DMS114 treated with DMSO at 0.1 percent for 48 hours (cell line): ENCODE results near the gene GRM5.
"Not testable (repeated sequence)": the region's sequence is repeated elsewhere in the genome, so short reads cannot be mapped to it uniquely, and the experiment has no call there.

Source experiments
- DNase-seq: peaks from one replicate; lab custom pipeline; 2025; ENCODE audit not compliant: unreplicated experiment; lab: John Stamatoyannopoulos, UW

Gene GRM5

GRCh38 chr11:89065651-89066201 lies at the start of gene GRM5:
Gene GRM5, minus strand, starts transcription at chr11:89065982. Its CDS starts 18,110 bp downstream, at chr11:89047872.
- not testable (repeated sequence) for DNase-seq

DNA sequence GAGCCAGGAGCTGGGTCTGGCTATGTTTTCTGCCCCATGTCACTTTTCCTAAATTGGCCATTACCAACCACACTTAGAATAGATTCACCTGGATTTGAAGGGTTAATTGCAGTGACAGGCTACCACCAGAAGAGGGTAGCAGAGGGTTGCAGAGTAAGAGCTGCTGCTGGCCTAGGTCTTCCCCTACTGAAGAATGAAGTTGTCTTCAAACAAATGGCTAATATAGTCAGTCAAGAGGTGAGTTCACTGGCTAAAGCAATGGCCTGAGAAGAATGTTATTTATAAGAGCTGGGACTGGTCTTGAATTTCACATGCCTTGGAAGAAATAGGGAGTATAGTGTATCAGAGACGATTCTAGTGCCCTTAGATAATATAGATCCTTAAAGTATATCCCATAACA lies 32.2 kb upstream of the GRM5 start:
- DNase-seq: not testable (repeated sequence)

DNA sequence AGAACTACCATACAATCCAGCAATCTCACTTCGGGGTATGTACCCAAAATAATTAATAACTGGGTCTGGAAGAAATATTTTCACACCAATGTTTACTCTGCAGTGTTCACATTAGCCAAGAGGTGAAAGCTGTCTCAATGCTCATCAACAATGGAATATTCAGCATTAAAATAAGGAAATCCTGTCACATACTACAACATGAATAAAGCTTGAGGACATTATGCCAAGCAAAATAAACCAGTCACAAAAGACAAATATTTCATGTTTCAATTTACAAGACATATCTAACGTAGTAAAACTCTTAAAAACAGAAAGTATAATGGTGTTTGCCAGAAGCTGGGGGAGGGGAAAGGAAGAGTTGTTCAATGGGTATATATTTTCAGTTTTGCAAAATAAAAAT lies 28.0 kb upstream of the GRM5 start:
- DNase-seq: not testable (repeated sequence)

DNA sequence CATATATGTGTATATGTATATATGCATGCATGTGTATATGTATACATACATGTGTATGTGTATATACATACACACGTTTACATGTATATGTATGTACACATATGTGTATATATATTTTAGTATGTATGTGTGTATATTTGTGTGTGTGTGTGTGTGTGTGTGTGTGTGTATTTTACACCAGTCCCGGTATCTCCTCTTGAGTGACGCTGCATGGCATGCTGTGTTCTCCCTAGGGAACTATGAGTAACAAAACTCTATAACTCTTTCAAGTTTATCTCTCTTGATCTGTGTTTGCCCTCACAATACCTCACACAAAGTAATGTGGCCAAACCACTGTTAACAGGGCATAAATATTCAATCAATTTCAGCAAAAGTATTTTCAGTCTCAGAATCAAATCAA lies 19.2 kb upstream of the GRM5 start:
- DNase-seq: not testable (repeated sequence)

DNA sequence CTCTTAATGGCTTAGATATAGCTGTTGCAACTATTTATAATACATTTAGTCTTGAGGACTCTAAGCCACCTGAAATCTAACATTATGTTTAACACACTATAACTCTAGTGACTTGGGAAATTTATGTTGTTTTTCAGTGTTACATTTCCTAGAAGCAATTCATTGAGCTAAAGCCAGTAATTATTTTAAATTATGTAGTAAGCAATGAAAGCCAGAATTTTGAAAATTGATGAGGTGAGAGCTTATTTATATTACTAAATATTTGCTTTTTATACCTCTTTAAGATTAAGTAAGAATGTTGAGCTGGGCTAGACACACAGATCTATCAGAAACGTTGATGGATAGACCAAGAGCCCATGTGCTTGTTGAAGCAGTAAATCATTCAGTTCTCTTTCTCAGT lies 5.1 kb upstream of the GRM5 start:
- not testable (repeated sequence) for DNase-seq

DNA sequence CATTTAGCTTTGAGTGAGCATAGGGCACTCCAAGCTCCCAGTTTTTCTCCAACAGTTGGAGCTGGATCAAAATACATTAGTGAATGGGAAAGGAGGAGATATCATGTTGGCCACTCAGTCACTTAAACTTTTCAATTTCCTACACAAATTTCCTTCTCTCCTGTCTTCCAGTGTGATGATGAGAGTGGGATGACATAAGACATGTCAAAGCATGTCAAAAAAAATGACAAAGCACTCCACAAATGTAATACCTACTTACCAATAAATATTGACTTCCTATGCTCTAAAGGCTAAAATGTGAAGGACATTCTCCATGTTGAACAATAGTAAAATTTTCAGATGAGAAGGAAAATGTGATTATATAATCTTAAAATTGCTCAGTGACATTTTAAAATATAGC lies 1.5 kb upstream of the GRM5 start:
- DNase-seq: no peak

DNA sequence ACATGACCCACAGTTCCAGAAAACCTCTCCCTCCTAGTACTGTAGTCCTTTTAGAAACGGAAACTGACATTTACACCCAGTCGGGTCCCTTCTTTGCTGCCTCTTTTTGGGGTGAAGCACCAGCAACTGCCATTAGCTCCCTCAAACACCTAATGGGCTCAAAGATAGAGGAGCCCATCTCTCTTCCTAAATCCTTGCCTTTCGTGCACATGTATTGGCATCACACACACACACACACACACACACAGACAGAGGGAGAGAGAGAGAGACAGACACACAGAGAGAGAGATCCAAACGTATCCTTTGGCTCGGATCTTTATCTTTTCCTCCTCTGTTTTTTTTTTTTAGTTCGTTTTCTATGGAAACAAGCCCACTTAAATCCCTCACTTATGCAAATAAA lies 716 bp downstream of the GRM5 start:
- no peak for DNase-seq

DNA sequence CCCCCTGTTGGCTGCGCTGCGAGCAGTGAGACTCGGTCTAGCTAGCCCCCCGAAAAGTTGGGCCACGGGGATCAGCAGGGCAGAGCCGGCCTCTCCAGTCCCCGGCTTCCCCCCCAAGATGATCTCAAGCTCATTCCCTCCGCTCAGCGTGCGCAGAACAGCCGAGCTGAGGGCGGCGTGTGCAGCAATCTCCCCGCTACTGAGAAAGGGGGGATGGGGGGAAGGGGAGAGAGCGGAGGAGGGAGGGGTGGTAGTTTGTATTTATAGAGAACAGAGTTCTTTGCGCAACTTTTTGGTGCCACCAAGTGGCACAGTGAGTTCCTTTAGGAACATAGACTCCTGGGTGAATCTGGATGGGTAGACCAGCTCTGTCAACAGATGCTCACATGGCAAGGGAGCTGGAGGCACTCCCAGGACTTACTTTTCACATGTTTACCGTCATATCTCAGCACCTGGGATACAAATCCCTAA lies 2.3 kb downstream of the GRM5 start:
- DNase-seq: not testable (repeated sequence)

GRCh38 chr11:89062771-89063298 lies 2.9 kb downstream of the GRM5 start:
- DNase-seq: not testable (repeated sequence)

DNA sequence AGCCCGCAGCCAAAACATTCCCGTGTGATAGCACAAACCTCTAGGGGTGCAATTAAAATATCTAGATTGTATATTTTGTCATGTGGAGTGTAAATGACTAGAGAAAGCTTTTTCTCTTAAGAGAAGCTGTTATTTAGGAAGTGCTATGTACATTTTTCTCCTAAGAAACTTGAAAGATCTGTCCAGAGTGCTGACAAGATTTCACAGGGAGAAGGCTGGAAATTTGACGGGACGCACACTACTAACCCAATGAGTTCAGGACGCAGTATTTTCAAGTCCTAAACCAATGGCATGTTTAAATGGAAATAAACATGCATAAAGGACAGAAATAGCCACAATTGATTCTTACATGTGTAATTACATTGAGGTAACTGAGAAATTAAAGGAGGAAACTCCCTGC lies 3.9 kb downstream of the GRM5 start:
- not testable (repeated sequence) for DNase-seq

DNA sequence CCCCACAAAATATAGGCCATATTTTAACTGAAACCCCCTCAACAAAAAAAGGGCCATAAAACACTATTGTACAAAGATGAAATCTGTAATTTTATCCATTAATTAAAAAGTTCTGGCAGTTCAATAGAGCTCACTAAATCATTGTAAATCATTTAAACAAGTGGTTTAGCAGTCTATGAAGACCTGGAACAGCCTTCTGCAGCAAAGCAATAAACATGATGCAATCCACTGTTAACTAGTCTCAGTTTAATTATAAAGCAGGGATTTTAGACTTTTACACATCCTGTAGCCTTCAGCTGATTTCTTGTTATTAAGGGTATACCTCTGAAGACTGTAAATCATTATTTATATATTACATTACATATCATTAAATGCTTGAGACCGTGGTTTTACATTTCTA lies 8.4 kb downstream of the GRM5 start:
- DNase-seq: not testable (repeated sequence)

GRCh38 chr11:89052220-89052619 lies 13.6 kb downstream of the GRM5 start:
- no peak for DNase-seq

DNA sequence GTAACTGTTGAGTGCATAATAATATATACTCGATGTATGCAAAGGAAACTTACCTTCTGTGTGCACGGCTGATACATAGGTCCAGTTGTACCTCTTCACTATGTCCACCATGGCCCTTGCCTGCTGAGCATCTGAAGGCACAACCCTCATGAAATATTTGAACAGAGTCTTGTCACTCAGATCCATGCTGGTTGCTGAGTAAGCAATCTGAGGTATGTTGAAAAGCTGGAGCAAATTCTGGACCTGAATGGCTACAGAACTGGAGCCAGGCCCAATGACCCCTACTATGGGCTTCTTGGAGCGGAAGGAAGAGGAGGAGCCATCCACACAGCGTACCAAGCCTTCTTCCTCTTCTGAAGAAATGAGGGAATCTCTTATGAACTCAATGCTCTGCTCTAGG lies 18.6 kb downstream of the GRM5 start:
- not testable (repeated sequence) for DNase-seq

- not testable (repeated sequence) for DNase-seq
Observed at GRCh38 chr11:89043861-89044588, 21.8 kb downstream of the GRM5 start.

GRCh38 chr11:89029671-89030070 lies 36.1 kb downstream of the GRM5 start:
- DNase-seq: not testable (repeated sequence)

GRCh38 chr11:89021339-89021738 lies 44.4 kb downstream of the GRM5 start:
- no peak for DNase-seq

GRCh38 chr11:89019827-89020547 lies 45.8 kb downstream of the GRM5 start:
- DNase-seq: not testable (repeated sequence)

- no peak for DNase-seq
Observed at GRCh38 chr11:89016214-89016613, 49.6 kb downstream of the GRM5 start.

DNA sequence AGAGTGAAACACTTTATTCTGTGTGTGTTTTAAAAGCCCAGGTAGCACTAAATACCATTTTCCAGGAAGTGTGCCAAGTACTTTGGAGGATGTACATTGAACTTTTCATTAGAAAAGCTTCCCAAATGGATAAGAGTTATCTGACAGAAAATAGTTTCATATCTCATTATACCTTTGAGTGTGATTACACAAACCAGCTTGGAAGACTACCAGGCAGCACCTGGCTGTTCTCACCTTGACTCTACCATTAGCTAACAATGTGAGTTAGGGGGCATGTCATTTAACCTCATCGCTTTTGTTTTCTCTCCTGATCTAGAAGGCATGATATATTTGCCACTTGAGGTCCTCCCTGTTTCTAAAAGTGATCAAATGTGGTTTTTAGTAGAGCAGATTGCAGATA lies 50.2 kb downstream of the GRM5 start:
- no peak for DNase-seq

GRCh38 chr11:89000852-89001251 lies 64.9 kb downstream of the GRM5 start:
- not testable (repeated sequence) for DNase-seq

DNA sequence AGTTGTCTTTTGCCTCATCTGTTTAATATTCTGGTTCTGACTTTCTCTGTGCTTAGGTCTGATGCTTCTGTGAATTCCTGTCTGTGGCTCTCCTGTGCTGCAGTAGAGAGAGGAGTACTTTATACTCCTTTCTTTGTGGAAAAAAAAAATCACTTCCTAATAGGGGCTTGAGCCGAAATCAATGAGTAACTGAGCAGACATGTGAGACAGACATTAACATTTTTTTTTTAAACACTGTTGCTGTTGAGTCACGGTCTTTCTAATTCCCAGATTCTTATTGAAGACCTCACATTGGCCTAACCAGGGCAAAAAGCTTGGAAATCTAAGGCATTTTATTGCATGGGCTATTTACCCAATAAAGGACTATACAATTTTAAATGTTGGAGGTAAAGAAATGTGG lies 86.1 kb downstream of the GRM5 start:
- no peak for DNase-seq

DNA sequence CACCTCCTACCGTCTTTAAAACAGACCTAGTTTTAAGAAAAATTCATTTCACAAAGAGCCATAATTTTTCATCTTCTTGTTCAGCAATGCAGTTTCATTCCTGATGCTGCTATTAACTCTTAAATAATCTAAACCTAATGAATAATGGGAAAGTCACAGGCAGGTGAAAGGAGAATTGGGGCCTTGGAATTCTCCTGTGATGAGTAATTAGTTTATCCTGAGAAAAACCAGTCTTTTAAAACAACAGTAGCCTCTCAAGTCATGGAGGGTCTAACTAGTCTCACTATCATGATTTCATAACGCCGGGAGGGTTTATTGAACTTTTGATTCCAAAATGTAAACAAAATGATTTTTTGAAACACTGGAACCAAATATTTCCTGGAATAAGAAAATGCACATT lies 86.8 kb downstream of the GRM5 start:
- DNase-seq: not testable (repeated sequence)
